ENCODE results near the gene ABHD17A. TPM values are rescaled to one million over a fixed set of nuclear protein-coding genes. Genes with fewer than 3 reads are reported as not detected.

Gene ABHD17A
- total RNA-seq, 1 experiment from 2014 or later: 47.5 TPM

DNA sequence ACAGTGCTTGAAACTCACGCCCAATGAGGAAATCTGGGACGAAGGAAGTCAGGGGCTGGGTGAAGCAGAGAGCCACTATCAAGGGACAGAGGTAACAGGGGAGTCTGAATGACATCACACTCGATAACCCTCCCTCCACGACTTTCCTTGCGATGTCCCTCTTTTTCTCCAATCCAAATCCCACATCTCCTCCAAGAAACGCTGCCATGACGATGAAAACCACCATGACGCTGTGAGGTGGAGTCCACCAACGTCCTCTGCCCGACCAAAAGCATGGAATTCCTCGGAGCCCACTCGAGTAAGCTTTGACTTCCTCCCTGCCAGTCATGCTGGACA is 38.0 kb downstream of the ABHD17A start:
- Histone ChIP-seq H2AK5ac (ENCODE audit: insufficient read length, low read length) (no peak overlapping the region), H3K18ac (ENCODE audit: insufficient read length, low read depth, low read length) (no peak overlapping the region), H2AFZ (ENCODE audit: low read length) (no peak overlapping the region), H3K27me3 (ENCODE audit: insufficient read depth, low read length) (no peaks in the 10 kb centered on the region), H3T11ph (ENCODE audit: low read length) (no peak overlapping the region), H3K23ac (ENCODE audit: insufficient read length, low read depth, low read length) (no peak overlapping the region), H3K4me1 (ENCODE audit: insufficient read depth, low read length) (no peaks in the 10 kb centered on the region), H3K14ac (ENCODE audit: insufficient read depth, low read length) (peak overlapping the region; percentile 34; the same call in 1 of the 2 replicates), H4K20me1 (ENCODE audit: control insufficient read depth, insufficient read depth, insufficient read length) (peaks cover 5% of the 10 kb centered on the region), H2BK12ac (ENCODE audit: insufficient read length, low read depth, low read length) (no peak overlapping the region), H2BK120ac (ENCODE audit: low read depth, low read length, poor library complexity, severe bottlenecking) (no peak overlapping the region), H3K4ac (ENCODE audit: low read depth, low read length) (no peak overlapping the region), H3K4me2 (ENCODE audit: insufficient read depth, insufficient read length, low read length) (peak overlapping the region; percentile 97), H3K9me3 (ENCODE audit: control insufficient read depth, low read depth, low read length) (no peaks in the 10 kb centered on the region), H4K8ac (replicated peaks; ENCODE audit: insufficient read length, low read depth, low read length) (no peak overlapping the region), H3K9ac (ENCODE audit: extremely low read depth, insufficient read length, low read length) (peak overlapping the region; percentile 93), H4K91ac (ENCODE audit: insufficient read length, low read depth, low read length) (no peak overlapping the region), H3K27ac (ENCODE audit: insufficient read length, low read depth, low read length) (no peak overlapping the region), H3K79me2 (ENCODE audit: insufficient read depth, low read length) (peaks cover 26% of the 10 kb centered on the region; the same call in 1 of the 2 replicates), H3K56ac (ENCODE audit: insufficient read length, low read depth, low read length) (no peak overlapping the region), H4K5ac (ENCODE audit: insufficient read length, low read depth, low read length) (no peak overlapping the region), H3K23me2 (ENCODE audit: insufficient read length, low read depth, low read length, poor library complexity, severe bottlenecking) (peaks cover 7% of the 10 kb centered on the region), H2BK15ac (ENCODE audit: low read depth, low read length) (no peak overlapping the region), H3K79me1 (ENCODE audit: insufficient read depth, low read depth, low read length, poor library complexity, severe bottlenecking) (peaks cover 8% of the 10 kb centered on the region), H2BK20ac (ENCODE audit: low read depth, low read length, poor library complexity, severe bottlenecking) (no peak overlapping the region), H2BK5ac (ENCODE audit: insufficient read length, low read length) (no peak overlapping the region)
- Mint-ChIP-seq H3K9me3 (no peaks in the 10 kb centered on the region), H3K4me3 (peak overlapping the region; percentile 87 to 97), H3K27ac (peak overlapping the region; percentile 95 to 99 (median 98)), H3K36me3 (ENCODE audit: insufficient read depth in 1 of 3, low read depth in 3 of 3) (peaks cover 0 to 6% (median 6%) of the 10 kb centered on the region in 3 experiments; a peak in 5 of 7 replicates), H3K27me3 (ENCODE audit: low read depth) (no peaks in the 10 kb centered on the region), H3K4me1 (peaks cover 11 to 29% of the 10 kb centered on the region in 2 experiments)
- no CpG with 5 or more reads among the region's 12 CpGs for WGBS (ENCODE audit: extremely low coverage, insufficient read length, low lambda C conversion rate)
- no peak for DNase-seq
- TF ChIP-seq, protein P1, sequence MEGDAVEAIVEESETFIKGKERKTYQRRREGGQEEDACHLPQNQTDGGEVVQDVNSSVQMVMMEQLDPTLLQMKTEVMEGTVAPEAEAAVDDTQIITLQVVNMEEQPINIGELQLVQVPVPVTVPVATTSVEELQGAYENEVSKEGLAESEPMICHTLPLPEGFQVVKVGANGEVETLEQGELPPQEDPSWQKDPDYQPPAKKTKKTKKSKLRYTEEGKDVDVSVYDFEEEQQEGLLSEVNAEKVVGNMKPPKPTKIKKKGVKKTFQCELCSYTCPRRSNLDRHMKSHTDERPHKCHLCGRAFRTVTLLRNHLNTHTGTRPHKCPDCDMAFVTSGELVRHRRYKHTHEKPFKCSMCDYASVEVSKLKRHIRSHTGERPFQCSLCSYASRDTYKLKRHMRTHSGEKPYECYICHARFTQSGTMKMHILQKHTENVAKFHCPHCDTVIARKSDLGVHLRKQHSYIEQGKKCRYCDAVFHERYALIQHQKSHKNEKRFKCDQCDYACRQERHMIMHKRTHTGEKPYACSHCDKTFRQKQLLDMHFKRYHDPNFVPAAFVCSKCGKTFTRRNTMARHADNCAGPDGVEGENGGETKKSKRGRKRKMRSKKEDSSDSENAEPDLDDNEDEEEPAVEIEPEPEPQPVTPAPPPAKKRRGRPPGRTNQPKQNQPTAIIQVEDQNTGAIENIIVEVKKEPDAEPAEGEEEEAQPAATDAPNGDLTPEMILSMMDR (conservative IDR thresholded peaks at IDR 0.05): no peak
